GM23248 (cell line): ENCODE data around the gene OLFM1. TPM values are rescaled to one million over a fixed set of nuclear protein-coding genes. Genes with fewer than 3 reads are reported as not detected.

Source experiments
- DNase-seq: peaks from one replicate; pipeline ENCODE4 v3.0.0-alpha.2; 2015
- H2AFZ ChIP-seq: fragments of 200-600 bp; sonication (generic); 2 replicates; pipeline ENCODE4 v1.6.1; 2016; ENCODE audit warnings: antibody characterized with exemption
- H3F3A ChIP-seq: fragments of 200-600 bp; sonication (generic); 2 replicates; pipeline ENCODE4 v1.6.1; 2016; ENCODE audit warnings: mild to moderate bottlenecking, antibody characterized with exemption, mixed run types; ENCODE audit not compliant: insufficient read depth
- H3K27ac ChIP-seq: fragments of 200-600 bp; sonication (generic); 2 replicates; pipeline ENCODE4 v1.5.1; 2016; ENCODE audit warnings: mild to moderate bottlenecking
- H3K27me3 ChIP-seq: fragments of 200-600 bp; sonication (generic); replicated peaks from 2 replicates; pipeline ENCODE4 v1.6.1; 2016; ENCODE audit warnings: mild to moderate bottlenecking; ENCODE audit not compliant: insufficient read depth
- H3K36me3 ChIP-seq: fragments of 200-600 bp; sonication (generic); 2 replicates; pipeline ENCODE4 v1.6.1; 2016; ENCODE audit warnings: low read depth, mild to moderate bottlenecking
- H3K4me1 ChIP-seq: fragments of 200-600 bp; sonication (generic); 2 replicates; pipeline ENCODE4 v1.6.1; 2016; ENCODE audit warnings: mild to moderate bottlenecking; ENCODE audit not compliant: insufficient read depth
- H3K4me2 ChIP-seq: fragments of 200-600 bp; sonication (generic); one replicate; pipeline ENCODE4 v1.6.1; 2016; ENCODE audit warnings: mild to moderate bottlenecking; ENCODE audit not compliant: unreplicated experiment
- H3K4me3 ChIP-seq: fragments of 200-600 bp; sonication (generic); 2 replicates; pipeline ENCODE4 v1.5.1; 2016; ENCODE audit warnings: mild to moderate bottlenecking
- H3K79me2 ChIP-seq: fragments of 200-600 bp; sonication (generic); 2 replicates; pipeline ENCODE4 v1.6.1; 2016; ENCODE audit warnings: mild to moderate bottlenecking; ENCODE audit not compliant: insufficient read depth
- H3K9ac ChIP-seq: fragments of 200-600 bp; sonication (generic); 2 replicates; pipeline ENCODE4 v1.6.1; 2016; ENCODE audit warnings: mild to moderate bottlenecking
- H3K9me2 ChIP-seq: fragments of 200-600 bp; sonication (generic); 2 replicates; pipeline ENCODE4 v1.6.1; 2016; ENCODE audit warnings: mixed run types, mild to moderate bottlenecking, moderate library complexity; ENCODE audit not compliant: insufficient read depth
- H3K9me3 ChIP-seq: fragments of 200-600 bp; sonication (generic); one replicate; pipeline ENCODE4 v1.6.1; 2017; ENCODE audit warnings: low read depth
- H4K20me1 ChIP-seq: fragments of 200-600 bp; sonication (generic); 2 replicates; pipeline ENCODE4 v1.6.0; 2016; ENCODE audit not compliant: insufficient read depth
- EZH2 ChIP-seq: fragments of 200-600 bp; sonication (generic); IDR thresholded peaks from 2 replicates; pipeline ENCODE4 v1.6.1; 2018; ENCODE audit warnings: antibody characterized with exemption, mild to moderate bottlenecking; ENCODE audit not compliant: insufficient read depth, poor library complexity, severe bottlenecking
- EZH2phosphoT487 ChIP-seq: fragments of 200-600 bp; sonication (generic); IDR thresholded peaks from 2 replicates; pipeline ENCODE4 v1.6.1; 2018; ENCODE audit warnings: antibody characterized with exemption, moderate library complexity, mild to moderate bottlenecking, low read depth; ENCODE audit not compliant: insufficient read depth
- WGBS, 2 experiments: methylation state at CpG; one replicate each; pipeline ENCODE4 v1.1.6; 2015 to 2017; ENCODE audit warnings: low lambda C conversion rate in 2 of 2, low coverage in 1 of 2; ENCODE audit errors: missing lambda C conversion rate in 2 of 2; 5-methylcytosine and 5-hydroxymethylcytosine counted together
- in situ Hi-C: fragments of 300-500 bp; cut with MboI; formaldehyde crosslinking; loops from 2 replicates; pipeline ENCODE4 v1.15.0; 2020
- polyA plus RNA-seq: library from polyadenylated mRNA; unstranded; fragments of >200 nt; fragmentation: Nextera tagmentation; extraction: Ambion mirVana; gene quantifications from 2 replicates; pipeline ENCODE4 v1.2.1, GENCODE V29; 2016
- total RNA-seq: library from RNA; depleted of rRNA; stranded (reverse); fragments of >200 nt; shearing (Covaris generic); gene quantifications from 2 replicates; pipeline ENCODE4 v1.2.3, GENCODE V29; 2014

OLFM1 gene
- total and polyA plus RNA-seq, 2 experiments from 2014 or later, result 17.0 to 31.4 TPM

DNA sequence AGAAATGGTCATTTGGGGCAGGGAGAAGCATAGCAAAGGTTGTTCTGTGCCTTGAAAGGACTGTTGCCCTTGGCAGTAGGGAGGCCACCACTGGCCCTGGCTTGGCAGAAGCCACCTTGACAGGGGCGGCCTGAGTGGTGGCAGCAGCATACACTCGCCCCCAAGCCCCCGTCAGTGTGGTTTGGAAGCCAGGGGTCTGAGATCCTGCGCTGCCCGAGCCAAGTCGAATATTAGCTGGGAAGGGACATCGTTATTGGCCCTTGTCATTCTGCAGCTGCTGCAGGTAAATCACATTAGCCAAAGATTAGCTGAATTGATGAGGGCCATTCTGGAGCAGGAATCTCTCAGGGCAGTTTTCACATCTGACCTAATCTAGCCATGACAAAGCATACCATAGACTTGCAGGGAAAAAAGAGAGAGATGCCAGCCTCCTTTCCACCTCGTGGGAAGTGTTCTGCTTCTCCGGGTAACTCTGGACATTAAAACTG lies 9.0 kb downstream of the OLFM1 start:
- no peaks in the 10 kb centered on the region for H3K36me3 ChIP-seq
- no peak overlapping the region for H3K9ac ChIP-seq
- no peak overlapping the region for H3K4me2 ChIP-seq
- no peak for DNase-seq
- no peak overlapping the region for H3K27ac ChIP-seq
- no peak overlapping the region for H2AFZ ChIP-seq
- TF ChIP-seq EZH2phosphoT487, result no peak
- TF ChIP-seq EZH2, result no peak
- no peaks in the 10 kb centered on the region for H3K9me3 ChIP-seq
- H3K9me2 ChIP-seq, result no peaks in the 10 kb centered on the region
- H3K4me3 ChIP-seq, result no peak overlapping the region
- WGBS, 2 experiments, result 87 to 88% methylated on average over 9 of the region's 9 CpGs
- in situ Hi-C loops, result no loop called here
- no peaks in the 10 kb centered on the region for H3F3A ChIP-seq
- H3K27me3 ChIP-seq, result no peaks in the 10 kb centered on the region
- no peaks in the 10 kb centered on the region for H3K4me1 ChIP-seq
- no peaks in the 10 kb centered on the region for H3K79me2 ChIP-seq
- H4K20me1 ChIP-seq, result no peaks in the 10 kb centered on the region

DNA sequence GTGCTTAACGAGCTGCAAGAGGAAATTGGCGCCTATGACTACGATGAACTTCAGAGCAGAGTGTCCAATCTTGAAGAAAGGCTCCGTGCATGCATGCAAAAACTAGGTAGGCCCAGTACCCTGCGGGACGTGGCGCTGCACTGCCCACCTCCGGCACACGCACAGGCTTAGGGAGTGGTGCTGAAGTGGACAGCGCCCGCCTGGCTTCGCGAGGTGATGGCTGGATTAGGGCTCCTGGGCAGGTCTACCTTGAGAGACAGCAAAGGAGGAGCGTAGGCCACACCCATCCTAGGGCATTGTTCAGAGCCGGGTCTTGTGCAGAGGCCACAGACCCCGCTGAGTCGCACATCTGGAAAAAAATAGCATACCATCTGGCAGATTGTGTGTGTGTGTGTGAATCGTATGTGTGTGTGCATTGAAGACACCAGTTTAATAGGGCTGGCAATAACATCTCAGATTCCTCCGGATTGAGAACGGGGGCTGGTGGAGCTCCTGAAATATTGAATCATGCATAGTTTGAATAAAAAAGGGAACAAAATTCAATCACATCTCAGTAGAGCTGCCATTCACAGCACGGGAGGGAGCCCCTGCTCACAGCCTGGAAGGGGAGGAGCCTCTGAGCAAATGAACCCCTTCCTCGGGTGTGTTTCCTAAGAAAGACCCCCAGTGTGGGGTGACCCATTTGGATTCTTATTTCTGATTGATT lies 11.1 kb downstream of the OLFM1 start:
- TF ChIP-seq EZH2phosphoT487 (no peak), EZH2 (no peak)
- H3K79me2 ChIP-seq, result no peaks in the 10 kb centered on the region
- DNase-seq, result peak; percentile 38
- no peaks in the 10 kb centered on the region for H3K4me1 ChIP-seq
- no peaks in the 10 kb centered on the region for H3K9me3 ChIP-seq
- no peaks in the 10 kb centered on the region for H4K20me1 ChIP-seq
- WGBS, 2 experiments, result 63 to 66% methylated on average over 22 of the region's 22 CpGs
- no peaks in the 10 kb centered on the region for H3F3A ChIP-seq
- in situ Hi-C loops, result no loop called here
- H3K4me3 ChIP-seq, result no peak overlapping the region
- no peaks in the 10 kb centered on the region for H3K27me3 ChIP-seq
- H2AFZ ChIP-seq, result no peak overlapping the region
- no peak overlapping the region for H3K9ac ChIP-seq
- no peaks in the 10 kb centered on the region for H3K9me2 ChIP-seq
- no peak overlapping the region for H3K27ac ChIP-seq
- no peaks in the 10 kb centered on the region for H3K36me3 ChIP-seq
- H3K4me2 ChIP-seq, result no peak overlapping the region

DNA sequence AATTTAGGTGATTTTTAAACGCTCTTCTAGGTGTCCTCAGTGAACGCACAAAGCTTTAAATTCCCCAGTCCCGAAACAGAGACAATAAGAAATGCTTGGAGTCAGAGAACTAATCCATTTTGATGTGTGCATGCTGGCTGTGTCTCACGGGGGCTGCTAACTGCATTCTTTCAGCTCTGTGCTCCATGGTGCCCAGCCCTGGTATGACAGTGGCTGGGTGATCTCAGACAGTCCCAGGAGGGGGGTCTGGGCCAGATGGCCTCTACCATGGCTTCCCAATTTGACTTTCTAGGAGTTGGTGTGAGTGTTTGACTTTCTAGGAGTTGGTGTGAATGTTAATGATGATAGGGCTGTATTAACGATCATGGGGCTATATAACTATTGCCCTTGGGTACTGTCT lies 12.1 kb downstream of the OLFM1 start:
- Histone ChIP-seq H3K9me2 (no peaks in the 10 kb centered on the region), H3K27me3 (no peaks in the 10 kb centered on the region), H3K36me3 (no peaks in the 10 kb centered on the region), H3K4me2 (no peak overlapping the region), H3K9me3 (no peaks in the 10 kb centered on the region), H3F3A (no peaks in the 10 kb centered on the region), H2AFZ (no peak overlapping the region), H3K9ac (no peak overlapping the region), H3K79me2 (no peaks in the 10 kb centered on the region), H4K20me1 (no peaks in the 10 kb centered on the region), H3K4me3 (no peak overlapping the region), H3K27ac (no peak overlapping the region), H3K4me1 (no peaks in the 10 kb centered on the region)
- DNase-seq, result no peak
- in situ Hi-C loops, result no loop called here
- TF ChIP-seq EZH2 (no peak), EZH2phosphoT487 (no peak)
- 87 to 90% methylated on average over 5 of the region's 5 CpGs for WGBS, 2 experiments

DNA sequence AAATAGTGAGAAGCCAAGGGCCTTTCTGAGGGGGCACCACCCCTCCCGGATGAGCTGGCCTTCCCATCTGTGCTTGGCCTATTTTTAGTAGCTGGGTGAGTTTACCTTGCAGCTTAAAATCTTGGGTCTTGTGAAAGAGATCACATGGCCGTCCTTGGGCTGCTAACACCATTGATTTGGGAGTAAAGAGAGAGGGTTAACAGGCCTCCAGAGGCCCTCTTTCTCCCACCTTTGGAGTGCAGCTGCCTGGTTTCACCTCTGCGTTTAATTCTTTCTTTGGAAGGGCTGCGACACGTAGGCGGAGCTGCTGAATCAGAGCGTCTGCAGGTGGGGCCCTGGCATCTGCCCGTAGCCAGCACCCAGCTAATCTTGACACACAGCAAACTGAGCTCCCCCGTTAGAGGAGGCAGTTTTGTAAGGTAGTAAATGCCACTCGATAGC lies 12.8 kb downstream of the OLFM1 start:
- no peaks in the 10 kb centered on the region for H3K4me1 ChIP-seq
- no peak overlapping the region for H3K27ac ChIP-seq
- H3K9ac ChIP-seq, result no peak overlapping the region
- no peaks in the 10 kb centered on the region for H3K27me3 ChIP-seq
- no peaks in the 10 kb centered on the region for H3K9me2 ChIP-seq
- no peaks in the 10 kb centered on the region for H4K20me1 ChIP-seq
- in situ Hi-C loops, result no loop called here
- 60 to 66% methylated on average over 10 of the region's 10 CpGs for WGBS, 2 experiments
- no peak overlapping the region for H3K4me2 ChIP-seq
- no peak overlapping the region for H2AFZ ChIP-seq
- no peak for TF ChIP-seq EZH2
- no peak for TF ChIP-seq EZH2phosphoT487
- H3K79me2 ChIP-seq, result no peaks in the 10 kb centered on the region
- no peak overlapping the region for H3K4me3 ChIP-seq
- H3F3A ChIP-seq, result no peaks in the 10 kb centered on the region
- H3K36me3 ChIP-seq, result no peaks in the 10 kb centered on the region
- DNase-seq, result no peak
- H3K9me3 ChIP-seq, result no peaks in the 10 kb centered on the region
